ENCODE data around the gene PHETA2.
"Not testable (repeated sequence)": the region's sequence is repeated elsewhere in the genome, so short reads cannot be mapped to it uniquely, and the experiment has no call there.

PHETA2 gene

DNA sequence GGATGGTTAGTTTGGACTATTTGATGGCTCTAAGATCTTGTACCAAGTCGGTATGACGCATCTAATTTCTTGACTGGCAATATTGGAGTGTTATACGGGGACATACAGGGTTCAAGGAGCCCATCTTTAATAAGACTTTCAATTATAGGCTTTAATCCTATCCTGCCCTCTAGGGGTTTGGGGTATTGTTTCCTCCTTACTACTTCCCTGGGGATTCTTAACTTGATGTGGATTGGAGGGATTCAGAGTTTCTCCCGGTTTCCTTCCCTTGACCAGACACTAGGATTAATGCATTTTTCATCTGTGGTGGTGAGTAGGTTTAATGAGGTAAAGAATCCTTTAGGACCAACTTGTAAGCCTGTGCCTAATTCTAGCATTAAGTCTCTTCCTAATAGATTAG is 37.8 kb downstream of the PHETA2 start:
- no peak for FAIRE-seq

- not testable (repeated sequence) for FAIRE-seq
These were observed 38.7 kb downstream of the PHETA2 start for GRCh38 chr22:42112793-42113192.

DNA sequence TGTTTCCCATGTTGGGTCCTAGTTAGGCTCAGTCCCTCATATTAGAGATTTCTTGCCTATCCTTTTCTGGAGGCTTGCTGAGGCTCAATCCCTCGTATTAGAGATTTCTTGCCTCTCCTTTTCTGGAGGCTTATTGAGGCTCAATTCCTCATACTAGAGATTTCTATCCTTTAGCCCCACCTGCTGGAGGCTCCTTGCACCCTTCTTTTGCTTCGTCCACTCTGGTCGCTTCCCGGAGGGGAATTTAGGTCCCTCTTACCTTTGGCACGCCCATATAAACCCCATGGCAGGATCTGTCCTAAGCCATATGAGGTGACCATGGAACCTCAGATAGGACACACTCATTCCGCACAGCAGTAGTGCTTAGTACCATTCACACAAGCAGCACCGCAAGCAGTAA is 40.7 kb downstream of the PHETA2 start:
- FAIRE-seq = no peak

DNA sequence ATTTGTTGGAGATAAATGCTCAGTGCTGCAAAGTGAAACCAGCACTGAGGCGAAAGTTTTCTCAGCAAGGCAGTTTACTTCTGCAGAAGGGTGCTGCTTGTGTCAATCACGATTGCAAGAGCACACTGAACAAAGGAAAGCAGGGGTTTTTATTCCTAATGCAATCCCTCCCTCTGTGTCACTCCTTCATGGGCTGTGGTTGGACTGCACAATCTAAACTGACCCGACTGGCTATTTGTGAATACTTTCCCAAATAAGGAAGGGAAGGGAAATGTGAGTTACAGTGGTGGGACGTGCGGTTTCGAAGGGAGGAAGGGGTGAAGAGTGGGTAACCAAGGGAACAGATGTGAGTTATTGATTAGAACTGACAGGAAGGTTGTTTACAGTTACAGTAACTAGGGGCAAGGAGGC is 41.4 kb downstream of the PHETA2 start:
- not testable (repeated sequence) for FAIRE-seq

DNA sequence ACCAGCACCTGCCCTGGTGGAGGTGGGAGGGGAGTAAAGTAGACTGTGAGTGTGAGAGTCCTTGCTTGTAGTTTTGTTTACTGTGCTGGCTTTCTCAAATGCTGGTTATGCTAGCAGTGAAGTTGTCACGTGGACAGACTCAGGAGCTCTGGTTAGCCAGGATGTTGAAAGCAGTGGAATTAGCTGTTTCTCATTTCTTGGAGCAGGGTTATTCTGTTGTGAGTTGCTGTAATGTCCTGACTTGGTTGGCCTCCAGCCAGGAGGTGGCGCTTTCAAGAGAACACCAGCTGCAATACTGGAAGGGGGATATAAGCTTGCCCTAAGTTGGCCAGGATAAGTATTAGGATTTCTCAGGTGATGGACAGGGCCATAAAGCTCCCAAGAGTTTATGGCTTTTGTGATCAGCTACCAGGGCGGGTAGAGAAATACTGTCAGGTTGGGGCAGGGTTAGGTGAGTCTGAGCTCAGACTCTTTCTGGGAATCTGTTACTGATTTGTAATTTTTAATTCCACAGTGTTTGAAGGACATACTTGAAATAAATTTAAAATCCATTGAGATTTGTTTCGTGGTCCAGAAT is 42.9 kb downstream of the PHETA2 start:
- FAIRE-seq = no peak

DNA sequence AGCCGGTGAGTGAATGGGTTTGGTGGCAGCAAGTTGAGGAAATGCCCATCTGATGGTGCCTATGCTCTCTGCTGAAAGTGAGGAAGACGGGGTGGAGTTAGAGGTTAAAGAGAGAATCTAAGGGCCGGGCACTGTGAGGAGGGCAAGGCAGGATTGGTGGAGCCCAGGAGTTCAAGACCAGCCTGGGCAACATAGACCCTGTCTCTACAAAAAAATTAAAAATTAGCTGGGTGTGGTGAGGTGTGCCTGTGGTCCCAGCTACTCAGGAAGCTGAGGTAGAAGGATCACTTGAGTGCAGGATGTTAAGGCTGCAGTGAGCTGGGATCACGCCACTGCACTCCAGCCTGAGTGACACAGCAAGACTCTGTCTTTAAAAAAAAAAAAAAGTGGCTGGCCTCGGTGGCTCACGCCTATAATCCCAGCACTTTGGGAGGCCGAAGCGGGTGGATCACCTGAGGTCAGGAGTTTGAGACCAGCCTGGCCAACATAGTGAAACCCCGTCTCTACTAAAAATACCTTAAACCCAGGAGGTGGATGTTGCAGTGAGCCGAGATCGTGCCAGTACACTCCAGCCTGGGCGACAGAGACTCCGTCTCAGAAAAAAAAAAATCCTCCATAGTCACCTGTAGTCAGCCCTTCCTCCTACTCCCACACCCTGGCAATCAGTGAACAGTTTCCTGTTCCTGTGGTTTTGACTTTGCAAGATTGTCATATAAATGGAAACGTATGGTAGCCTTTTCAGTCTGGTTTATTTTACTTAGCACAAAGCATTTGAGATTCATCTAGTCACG is 46.4 kb downstream of the PHETA2 start:
- not testable (repeated sequence) for FAIRE-seq

- FAIRE-seq = not testable (repeated sequence)
These were observed 49.5 kb downstream of the PHETA2 start for GRCh38 chr22:42123529-42123928.

DNA sequence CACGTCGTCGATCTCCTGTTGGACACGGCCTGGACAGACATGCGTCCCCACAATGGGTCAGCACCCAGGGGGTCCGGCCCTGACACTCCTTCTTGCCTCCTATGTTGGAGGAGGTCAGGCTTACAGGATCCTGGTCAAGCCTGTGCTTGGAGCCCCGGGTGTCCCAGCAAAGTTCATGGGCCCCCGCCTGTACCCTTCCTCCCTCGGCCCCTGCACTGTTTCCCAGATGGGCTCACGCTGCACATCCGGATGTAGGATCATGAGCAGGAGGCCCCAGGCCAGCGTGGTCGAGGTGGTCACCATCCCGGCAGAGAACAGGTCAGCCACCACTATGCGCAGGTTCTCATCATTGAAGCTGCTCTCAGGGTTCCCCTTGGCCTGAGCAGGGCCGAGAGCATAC is 53.6 kb downstream of the PHETA2 start:
- FAIRE-seq = no peak

GRCh38 chr22:42128007-42128406 is 54.0 kb downstream of the PHETA2 start:
- FAIRE-seq = not testable (repeated sequence)
